Keratinocyte (primary cell): ENCODE results near the gene TSPAN4.

Source experiments
- CTCF ChIP-seq, 3 experiments: IDR thresholded peaks in 1 of 3; conservative IDR thresholded peaks in 1 of 3; optimal IDR thresholded peaks in 1 of 3; 2 replicates in 2 of 3; 3 replicates in 1 of 3; pipeline versions ENCODE3 to v1.5.1; 2011; ENCODE audit warnings: low read length in 3 of 3, mild to moderate bottlenecking in 3 of 3, moderate library complexity in 2 of 3, control low read depth in 1 of 3, inconsistent platforms in 1 of 3; ENCODE audit not compliant: insufficient read depth in 2 of 3; ENCODE audit errors: extremely low read depth in 1 of 3
- EZH2 ChIP-seq: IDR thresholded peaks from one replicate; pipeline ENCODE4 v1.6.1; 2012; ENCODE audit warnings: inconsistent platforms, mild to moderate bottlenecking, low read length, moderate library complexity

DNA sequence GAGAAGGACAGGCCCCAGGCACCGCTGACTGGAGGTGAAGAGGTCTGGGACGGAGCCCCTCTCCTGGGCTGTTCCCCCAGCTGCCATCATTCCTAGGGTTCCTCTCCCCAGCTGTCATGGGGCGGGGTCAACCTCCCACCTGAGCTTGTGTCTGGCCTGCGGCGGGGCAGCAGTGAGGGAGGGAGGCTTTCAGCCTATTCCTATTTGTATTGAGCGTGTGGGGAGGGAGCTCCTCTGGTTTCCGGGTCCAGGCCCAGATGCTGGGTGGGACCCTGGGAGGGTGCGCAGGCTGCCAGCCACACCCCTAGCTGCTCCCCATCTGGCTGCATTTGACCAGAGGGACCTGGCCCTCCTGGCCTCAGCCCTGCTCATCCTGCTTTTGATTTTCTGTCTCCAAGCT lies 13.7 kb downstream of the TSPAN4 start:
- no peak for TF ChIP-seq CTCF (optimal IDR thresholded peaks at IDR 0.05 in 1 of 3, IDR thresholded peaks at IDR 0.05 in 1 of 3, conservative IDR thresholded peaks at IDR 0.05 in 1 of 3; ENCODE audit: extremely low read depth in 1 of 3, insufficient read depth in 2 of 3, low read length in 3 of 3)
- TF ChIP-seq EZH2 = no peak
